Measurements from ENCODE around the gene MRPS18A. TPM values are rescaled to one million over a fixed set of nuclear protein-coding genes. Genes with fewer than 3 reads are reported as not detected.
A peak's percentile ranks its signal among the peaks of the same experiment; 100 is the strongest.

MRPS18A gene
- total and polyA plus RNA-seq, 9 of the 15 experiments (the other 6 are each of a cell fraction or from before 2014, with no cell fraction given): 87.5 to 243 (median 125) TPM

- TF ChIP-seq THAP7 (CRISPR knock-in tag; IDR thresholded peaks at IDR 0.05): no peak
- peak; percentile 84; the same call in 1 of the 2 replicates for TF ChIP-seq CGGBP1 (CRISPR knock-in tag; IDR thresholded peaks at IDR 0.05)
- TF ChIP-seq PYGO2 (tag; IDR thresholded peaks at IDR 0.05): peak; percentile 76; the same call in 1 of the 2 replicates
- peak; percentile 77; the same call in 1 of the 2 replicates for TF ChIP-seq IFI16 (CRISPR knock-in tag; IDR thresholded peaks at IDR 0.05)
- TF ChIP-seq GTF2E2 (tag; IDR thresholded peaks at IDR 0.05): no peak
- peak; percentile 67 for TF ChIP-seq VEZF1 (CRISPR knock-in tag; IDR thresholded peaks at IDR 0.05)
- TF ChIP-seq MIER1 (IDR thresholded peaks at IDR 0.05; ENCODE audit: low read depth): peak; percentile 9; the same call in 1 of the 2 replicates
- TF ChIP-seq HEY1 (CRISPR knock-in tag; IDR thresholded peaks at IDR 0.05; ENCODE audit: borderline replicate concordance): no peak; the same call in 1 of the 2 replicates
- no peak for TF ChIP-seq POLR2H (tag; IDR thresholded peaks at IDR 0.05; ENCODE audit: low read depth)
- TF ChIP-seq HCFC1 (IDR thresholded peaks at IDR 0.05; ENCODE audit: low read depth, low read length): peak; percentile 44; the same call in 1 of the 2 replicates
- TF ChIP-seq KHSRP (IDR thresholded peaks at IDR 0.05): peak; percentile 79
- no peak for TF ChIP-seq EP400 (IDR thresholded peaks at IDR 0.05)
- TF ChIP-seq PCBP1 (IDR thresholded peaks at IDR 0.05; ENCODE audit: low read depth, low read length, poor library complexity, severe bottlenecking): no peak
- peak; percentile 61 for TF ChIP-seq NFE2 (IDR thresholded peaks at IDR 0.05; ENCODE audit: low read depth)
- peak; percentile 79 to 88; a peak in 3 of 4 replicates for TF ChIP-seq MLLT1 (IDR thresholded peaks at IDR 0.05)
- TF ChIP-seq ZNF764 (CRISPR knock-in tag; IDR thresholded peaks at IDR 0.05; ENCODE audit: low read depth): no peak
- TF ChIP-seq PTRF (tag; IDR thresholded peaks at IDR 0.05): peak; percentile 62; the same call in 1 of the 2 replicates
- TF ChIP-seq ZNF57 (CRISPR knock-in tag; IDR thresholded peaks at IDR 0.05): no peak
- TF ChIP-seq SREBF1 (IDR thresholded peaks at IDR 0.05; ENCODE audit: borderline replicate concordance, low read depth, low read length): no peak
- no peak for TF ChIP-seq CHD1 (IDR thresholded peaks at IDR 0.05; ENCODE audit: low read length)
- peak; percentile 76 for TF ChIP-seq JUND (IDR thresholded peaks at IDR 0.05; ENCODE audit: borderline replicate concordance, low read depth, low read length)
- peak; percentile 69; the same call in 2 of the 3 replicates for TF ChIP-seq JUND (tag; IDR thresholded peaks at IDR 0.05; ENCODE audit: borderline replicate concordance, low read depth, low read length)
- peak; percentile 97 for TF ChIP-seq NFIC (IDR thresholded peaks at IDR 0.05)
- TF ChIP-seq RFX5 (IDR thresholded peaks at IDR 0.05; ENCODE audit: low read depth, low read length): no peak
- peak; percentile 98 for TF ChIP-seq FOXM1 (IDR thresholded peaks at IDR 0.05; ENCODE audit: low read depth)
- TF ChIP-seq FOXM1 (CRISPR knock-in tag; IDR thresholded peaks at IDR 0.05; ENCODE audit: low read depth): no peak
Measured at GRCh38 chr6:43630980-43631619, 56.5 kb downstream of the MRPS18A start (continued).
